HepG2 (cell line): ENCODE results near the gene FIZ1. TPM values are rescaled to one million over a fixed set of nuclear protein-coding genes. Genes with fewer than 3 reads are reported as not detected.
A peak's percentile ranks its signal among the peaks of the same experiment; 100 is the strongest.

Experiments used
- CEBPG ChIP-seq: IDR thresholded peaks from 2 replicates; pipeline ENCODE4 v1.6.1; 2016
- EHMT2 ChIP-seq: fragments of 200-600 bp; sonication (generic); IDR thresholded peaks from 2 replicates; pipeline ENCODE4 v1.7.0; 2017; ENCODE audit warnings: antibody characterized with exemption, low read depth, low read length, borderline replicate concordance
- ERF ChIP-seq: IDR thresholded peaks from 2 replicates; pipeline ENCODE4 v1.6.1; 2018; ENCODE audit warnings: missing biosample characterization, missing genetic modification reagents
- HNRNPL ChIP-seq: fragments of 200-400 bp; formaldehyde crosslinking; IDR thresholded peaks from 2 replicates; pipeline ENCODE4 v1.6.1; 2017; ENCODE audit warnings: mild to moderate bottlenecking, low read depth, low read length
- MBD4 ChIP-seq: IDR thresholded peaks from 2 replicates; pipeline ENCODE4 v1.6.1; 2012; ENCODE audit warnings: low read length, inconsistent platforms, borderline replicate concordance
- MIER2 ChIP-seq: IDR thresholded peaks from 2 replicates; pipeline ENCODE4 v1.6.1; 2016; ENCODE audit warnings: missing biosample characterization, missing genetic modification reagents
- POGZ ChIP-seq: sonication (generic); formaldehyde crosslinking; IDR thresholded peaks from 2 replicates; pipeline ENCODE4 v1.4.0; 2020; ENCODE audit warnings: mild to moderate bottlenecking, missing genetic modification reagents
- RFX5 ChIP-seq: IDR thresholded peaks from 2 replicates; pipeline ENCODE4 v1.6.1; 2011; ENCODE audit warnings: low read depth, low read length, improper control_type of control experiment
- SNRNP70 ChIP-seq: fragments of 200-400 bp; formaldehyde crosslinking; IDR thresholded peaks from 2 replicates; pipeline ENCODE4 v1.6.1; 2017; ENCODE audit warnings: mild to moderate bottlenecking, low read depth, low read length, moderate library complexity
- TEAD2 ChIP-seq: sonication (generic); formaldehyde crosslinking; IDR thresholded peaks from 2 replicates; pipeline ENCODE4 v1.9.0; 2021; ENCODE audit warnings: missing genetic modification reagents
- TFDP2 ChIP-seq: sonication (generic); formaldehyde crosslinking; IDR thresholded peaks from 2 replicates; pipeline ENCODE4 v1.4.0; 2020; ENCODE audit warnings: missing genetic modification reagents
- TOPORS ChIP-seq: sonication (generic); formaldehyde crosslinking; IDR thresholded peaks from 2 replicates; pipeline ENCODE4 v1.8.0; 2023; ENCODE audit warnings: mild to moderate bottlenecking, missing genetic modification reagents
- U2AF1 ChIP-seq: fragments of 200-400 bp; formaldehyde crosslinking; optimal IDR thresholded peaks from 2 replicates; pipeline ENCODE3; 2017; ENCODE audit warnings: mild to moderate bottlenecking, low read depth, low read length
- UBTF ChIP-seq: sonication (generic); formaldehyde crosslinking; IDR thresholded peaks from 2 replicates; pipeline ENCODE4 v1.4.0; 2020; ENCODE audit warnings: mild to moderate bottlenecking, missing genetic modification reagents
- ZGPAT ChIP-seq: IDR thresholded peaks from 2 replicates; pipeline ENCODE4 v1.6.1; 2016; ENCODE audit warnings: mild to moderate bottlenecking
- ZNF343 ChIP-seq: sonication (generic); formaldehyde crosslinking; IDR thresholded peaks from 2 replicates; pipeline ENCODE4 v1.4.0; 2020; ENCODE audit warnings: mild to moderate bottlenecking, missing genetic modification reagents
- ZNF441 ChIP-seq: sonication (generic); formaldehyde crosslinking; IDR thresholded peaks from 2 replicates; pipeline ENCODE4 v1.7.0; 2021; ENCODE audit warnings: missing genetic modification reagents, borderline replicate concordance
- ZNF512B ChIP-seq: sonication (generic); formaldehyde crosslinking; IDR thresholded peaks from 2 replicates; pipeline ENCODE4 v1.5.1; 2020; ENCODE audit warnings: missing genetic modification reagents, mild to moderate bottlenecking, borderline replicate concordance
- ZNF616 ChIP-seq: sonication (generic); formaldehyde crosslinking; IDR thresholded peaks from 2 replicates; pipeline ENCODE4 v1.5.0; 2020; ENCODE audit warnings: low read depth, mild to moderate bottlenecking, missing genetic modification reagents
- ZXDC ChIP-seq: sonication (generic); formaldehyde crosslinking; IDR thresholded peaks from 2 replicates; pipeline ENCODE4 v1.5.0; 2020; ENCODE audit warnings: mild to moderate bottlenecking, missing genetic modification reagents
- polyA plus RNA-seq, 8 experiments: library from polyadenylated mRNA; depleted of rRNA in 3 of 8; stranded (reverse) in 7 of 8; unstranded in 1 of 8; fragments of >200 nt; fragmentation: Illumina TruSeq in 4 of 8; extraction: Trizol in 4 of 8; gene quantifications; 2 replicates each; pipeline versions ENCODE4 v1.2.1 to v1.2.3, GENCODE V29; 2011 to 2016; ENCODE audit warnings: low read depth in 4 of 8, missing spikeins in 1 of 8, mixed read lengths in 1 of 8; ENCODE audit not compliant: insufficient read depth in 1 of 8
- total RNA-seq, 5 experiments: library from RNA; depleted of rRNA; stranded (reverse); fragments of >200 nt; fragmentation: Illumina TruSeq; extraction: Trizol; gene quantifications; 2 replicates each; pipeline ENCODE4 v1.2.3, GENCODE V29; 2016; ENCODE audit warnings: low read depth in 1 of 5

The FIZ1 gene
- total and polyA plus RNA-seq, 2 of the 13 experiments (the other 11 are each of a cell fraction or from before 2014, with no cell fraction given), result 3.6 to 5.9 TPM

- TF ChIP-seq ZGPAT (CRISPR knock-in tag) (peak; percentile 19; the same call in 1 of the 2 replicates), ERF (peak; percentile 61; the same call in 1 of the 2 replicates), MBD4 (no peak), TOPORS (CRISPR knock-in tag) (no peak), MIER2 (CRISPR knock-in tag) (no peak), SNRNP70 (no peak), ZNF343 (no peak), U2AF1 (no peak), ZNF512B (CRISPR knock-in tag) (no peak), TFDP2 (CRISPR knock-in tag) (no peak), UBTF (CRISPR knock-in tag) (no peak), ZNF616 (CRISPR knock-in tag) (0 out of 2 replicates have a peak, but pooled peaks have one; percentile 22), CEBPG (no peak), RFX5 (no peak), ZNF441 (CRISPR knock-in tag) (no peak; the same call in 1 of the 2 replicates), POGZ (CRISPR knock-in tag) (no peak), ZXDC (no peak), EHMT2 (no peak), TEAD2 (no peak), HNRNPL (no peak)
These were observed 54.4 kb downstream of the FIZ1 start (continued) for GRCh38 chr19:55544776-55545439.
